ENCODE data around the gene CCDC124.
A peak's percentile ranks its signal among the peaks of the same experiment; 100 is the strongest.

- TF ChIP-seq, protein P1, sequence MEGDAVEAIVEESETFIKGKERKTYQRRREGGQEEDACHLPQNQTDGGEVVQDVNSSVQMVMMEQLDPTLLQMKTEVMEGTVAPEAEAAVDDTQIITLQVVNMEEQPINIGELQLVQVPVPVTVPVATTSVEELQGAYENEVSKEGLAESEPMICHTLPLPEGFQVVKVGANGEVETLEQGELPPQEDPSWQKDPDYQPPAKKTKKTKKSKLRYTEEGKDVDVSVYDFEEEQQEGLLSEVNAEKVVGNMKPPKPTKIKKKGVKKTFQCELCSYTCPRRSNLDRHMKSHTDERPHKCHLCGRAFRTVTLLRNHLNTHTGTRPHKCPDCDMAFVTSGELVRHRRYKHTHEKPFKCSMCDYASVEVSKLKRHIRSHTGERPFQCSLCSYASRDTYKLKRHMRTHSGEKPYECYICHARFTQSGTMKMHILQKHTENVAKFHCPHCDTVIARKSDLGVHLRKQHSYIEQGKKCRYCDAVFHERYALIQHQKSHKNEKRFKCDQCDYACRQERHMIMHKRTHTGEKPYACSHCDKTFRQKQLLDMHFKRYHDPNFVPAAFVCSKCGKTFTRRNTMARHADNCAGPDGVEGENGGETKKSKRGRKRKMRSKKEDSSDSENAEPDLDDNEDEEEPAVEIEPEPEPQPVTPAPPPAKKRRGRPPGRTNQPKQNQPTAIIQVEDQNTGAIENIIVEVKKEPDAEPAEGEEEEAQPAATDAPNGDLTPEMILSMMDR (conservative IDR thresholded peaks at IDR 0.05) = peak; percentile 96
- TF ChIP-seq ZFX (IDR thresholded peaks at IDR 0.05) = no peak
Observed at GRCh38 chr19:17938092-17938845, 5.5 kb downstream of the CCDC124 start.
